Heart left ventricle (tissue), 16 donors: ENCODE data around the gene PTRH1. TPM values are rescaled to one million over a fixed set of nuclear protein-coding genes. Genes with fewer than 3 reads are reported as not detected.

Source experiments
- ATAC-seq, 4 donors: fragments of 200-7000 bp; cut with Tn5 transposase; one replicate each; pipeline ENCODE4 v1.9.1; 2020 to 2022; ENCODE audit warnings: moderate library complexity in 4 of 4, mild to moderate bottlenecking in 3 of 4, moderate number of reproducible peaks in 1 of 4
- DNase-seq, 5 donors: peaks; one replicate each; pipeline ENCODE4 v3.0.0-alpha.2; 2020
- H3K27ac ChIP-seq, 12 donors: fragments of 200-600 bp; sonication (generic) in 4 of 12; one replicate each; pipeline versions ENCODE4 v1.5.0 to v1.8.0; 2016 to 2022; ENCODE audit warnings: mild to moderate bottlenecking in 2 of 12
- H3K27me3 ChIP-seq, 9 donors: fragments of 200-600 bp; sonication (generic) in 2 of 9; one replicate each; pipeline versions ENCODE4 v1.5.1 to v1.8.0; 2016 to 2022; ENCODE audit warnings: mild to moderate bottlenecking in 3 of 9
- H3K36me3 ChIP-seq, 9 donors: fragments of 200-600 bp; sonication (generic) in 2 of 9; one replicate each; pipeline versions ENCODE4 v1.5.0 to v1.8.0; 2018 to 2022; ENCODE audit warnings: mild to moderate bottlenecking in 2 of 9
- H3K4me1 ChIP-seq, 12 donors: fragments of 200-600 bp; sonication (generic) in 4 of 12; one replicate each; pipeline versions ENCODE4 v1.5.0 to v1.8.0; 2016 to 2022; ENCODE audit warnings: mild to moderate bottlenecking in 3 of 12
- H3K4me3 ChIP-seq, 12 donors: fragments of 200-600 bp; sonication (generic) in 4 of 12; one replicate each; pipeline versions ENCODE4 v1.5.0 to v1.8.0; 2017 to 2022; ENCODE audit warnings: mild to moderate bottlenecking in 9 of 12, moderate library complexity in 4 of 12
- H3K9me3 ChIP-seq, 12 donors: fragments of 200-600 bp; sonication (generic) in 4 of 12; one replicate each; pipeline versions ENCODE4 v1.5.0 to v1.8.0; 2016 to 2022; ENCODE audit warnings: mild to moderate bottlenecking in 1 of 12
- CTCF ChIP-seq, 12 donors: fragments of 200-600 bp; sonication (generic) in 4 of 12; IDR thresholded peaks; one replicate each; pipeline versions ENCODE4 v1.5.0 to v1.8.0; 2018 to 2022; ENCODE audit warnings: antibody characterized with exemption in 12 of 12, mild to moderate bottlenecking in 5 of 12
- POLR2A ChIP-seq, 2 donors: fragments of 450-650 bp; IDR thresholded peaks; one replicate each; pipeline ENCODE4 v1.6.1; 2017; ENCODE audit warnings: antibody characterized with exemption in 2 of 2, mild to moderate bottlenecking in 2 of 2, moderate library complexity in 2 of 2
- WGBS, 4 donors: extraction: QIAGEN DNeasy Blood & Tissue Kit in 2 of 4; methylation state at CpG; one replicate each; pipeline versions ENCODE4 v1.1.5 to v1.1.7; 2013 to 2018; 5-methylcytosine and 5-hydroxymethylcytosine counted together
- intact Hi-C, 10 donors: fragments of 100-400 bp; cut with DNase I; formaldehyde crosslinking; loops; one replicate each; pipeline versions ENCODE4 v1.11.1 to v1.14.2; 2022
- polyA plus RNA-seq, 2 donors: library from polyadenylated mRNA; stranded (reverse); fragments of 200-250 nt; gene quantifications; one replicate each; pipeline ENCODE4 v1.2.3, GENCODE V29; 2013
- total RNA-seq, 9 donors: library from RNA; depleted of rRNA in 2 of 9; stranded (reverse); fragments of >200 nt in 2 of 9; fragmentation: NEBNext Ultra II Directional in 3 of 9; extraction: Animal tissue kit (Norgen Biotek cat#: 25700) in 3 of 9; gene quantifications; one replicate each; pipeline versions ENCODE4 v1.1.0 to v1.2.4, GENCODE V29; 2016 to 2023
- donor health status: ischemic (EF 13 %, LVEDD 7.1; RV severe dilation, severe dysfunction).
- donor health status: healthy with polysubstance abuse.
- donor health status: DM: no; HTN: yes; CAD: no.
- donor health status: DM: no; HTN: no; CAD: no.
- donor health status: ischemic (EF 25% LVEDD 6.9; RV normal size, moderate dysfunction).
- donor health status: ischemic (EF 25% LVEDD 5.7; RV mildly dilated, moderate dysfunction).
- donor health status: healthy.
- donor health status: DM: yes; HTN: yes; CAD: no.
- donor health status: ischemic (EF 35%, LVEDD 5.7; RV mildly dilated, moderate dysfunction).
- donor health status: nonischemic (EF 11% LVEDD 7.7; RV severe dilation, severe dysfunction).
- donor health status: DM: yes; HTN: yes; CAD: no.
- donor health status: PGD.
- donor health status: ischemic (EF 29% LVEDD 5.4; RV normal size, mild dysfunction).
- donor health status: nonischemic (EF 23%, LVEDD 6.1; RV moderate dilation, normal function).

The PTRH1 gene
- total and polyA plus RNA-seq, 11 donors = 7.3 to 44.7 (median 14.0) TPM

GRCh38 chr9:127730262-127730661 lies 14.8 kb upstream of the PTRH1 start:
- Histone ChIP-seq H3K4me3 (no peak overlapping the region), H3K27ac (no peak overlapping the region), H3K36me3 (peaks cover 0 to 23% (median 17%) of the 10 kb centered on the region in 9 donors), H3K9me3 (no peaks in the 10 kb centered on the region), H3K27me3 (no peaks in the 10 kb centered on the region), H3K4me1 (peaks cover 0 to 18% (median 8%) of the 10 kb centered on the region in 12 donors)
- DNase-seq (no peak), ATAC-seq (no peak)
- intact Hi-C loops = loop anchor here in 9 of 10 donors (1.0 to 10.0 kb wide), 8 partner anchors 63 to 228 kb away; no protein-coding TSS in a partner anchor
- WGBS, 4 donors = 84 to 90% (median 88%) methylated on average over 7 to 9 of the region's 9 CpGs
- TF ChIP-seq CTCF (IDR thresholded peaks at IDR 0.05) (no peak), POLR2A (IDR thresholded peaks at IDR 0.05) (no peak)

GRCh38 chr9:127729522-127730256 lies 14.2 kb upstream of the PTRH1 start:
- intact Hi-C loops = loop anchor here (1.0 to 10.0 kb wide), 8 partner anchors 62 to 227 kb away; no protein-coding TSS in a partner anchor
- WGBS, 4 donors = 91 to 95% (median 92%) methylated on average over 14 to 18 of the region's 18 CpGs
- no peak for DNase-seq

GRCh38 chr9:127728808-127729207 lies 13.3 kb upstream of the PTRH1 start:
- DNase-seq = no peak
- Histone ChIP-seq H3K36me3 (peaks cover 0 to 23% (median 17%) of the 10 kb centered on the region in 9 donors), H3K9me3 (no peaks in the 10 kb centered on the region), H3K4me3 (no peak overlapping the region), H3K27ac (no peak overlapping the region), H3K4me1 (peaks cover 0 to 17% (median 8%) of the 10 kb centered on the region in 12 donors), H3K27me3 (no peaks in the 10 kb centered on the region)
- TF ChIP-seq CTCF (IDR thresholded peaks at IDR 0.05) (no peak), POLR2A (IDR thresholded peaks at IDR 0.05) (no peak)
- ATAC-seq = no peak
- intact Hi-C loops = loop anchor here in 2 of 10 donors (5.0 to 10.0 kb wide), 2 partner anchors 224 to 227 kb away; no protein-coding TSS in a partner anchor
- 83 to 92% (median 88%) methylated on average over 7 to 8 of the region's 8 CpGs for WGBS, 4 donors

More at GRCh38 chr9:127729522-127730256, 14.2 kb upstream of the PTRH1 start:
- Histone ChIP-seq H3K27me3 (no peaks in the 10 kb centered on the region), H3K9me3 (no peaks in the 10 kb centered on the region), H3K27ac (no peak overlapping the region), H3K4me1 (peaks cover 0 to 19% (median 9%) of the 10 kb centered on the region in 12 donors), H3K4me3 (no peak overlapping the region), H3K36me3 (peaks cover 0 to 23% (median 17%) of the 10 kb centered on the region in 9 donors)
- ATAC-seq = no peak
- TF ChIP-seq CTCF (IDR thresholded peaks at IDR 0.05) (no peak), POLR2A (IDR thresholded peaks at IDR 0.05) (no peak)

- WGBS, 4 donors = 78 to 85% (median 80%) methylated on average over 8 of the region's 8 CpGs
- peaks cover 0 to 12% (median 7%) of the 10 kb centered on the region in 12 donors for H3K4me1 ChIP-seq
- no peak overlapping the region for H3K27ac ChIP-seq
- intact Hi-C loops = loop anchor here in 2 of 10 donors (5.0 to 10.0 kb wide), 2 partner anchors 222 to 225 kb away; no protein-coding TSS in a partner anchor
- no peaks in the 10 kb centered on the region for H3K27me3 ChIP-seq
- H3K36me3 ChIP-seq = peaks cover 0 to 9% (median 7%) of the 10 kb centered on the region in 9 donors
- no peak for ATAC-seq
- H3K4me3 ChIP-seq = no peak overlapping the region
- TF ChIP-seq POLR2A (IDR thresholded peaks at IDR 0.05) (no peak), CTCF (IDR thresholded peaks at IDR 0.05) (no peak)
- peak in 1 of 5 donors; percentile 32 for DNase-seq
- no peaks in the 10 kb centered on the region for H3K9me3 ChIP-seq
Measured at GRCh38 chr9:127726871-127727270, 11.4 kb upstream of the PTRH1 start.
